Stomach (tissue), 4 donors: ENCODE results near the gene CS.

ENCODE experiments used
- CTCF ChIP-seq, 7 experiments: fragments of 450-650 bp in 4 of 7; fragments of 200-600 bp in 3 of 7; sonication (generic) in 3 of 7; IDR thresholded peaks; one replicate each; pipeline ENCODE4 v1.5.1; 2016 to 2019; ENCODE audit warnings: antibody characterized with exemption in 7 of 7, control low read depth in 2 of 7, mild to moderate bottlenecking in 1 of 7
- POLR2A ChIP-seq, 4 donors: fragments of 450-650 bp; IDR thresholded peaks; one replicate each; pipeline ENCODE4 v1.6.1; 2016; ENCODE audit warnings: antibody characterized with exemption in 4 of 4, control low read depth in 2 of 4, mild to moderate bottlenecking in 1 of 4, moderate library complexity in 1 of 4

GRCh38 chr12:56224954-56225353, 75.2 kb downstream of the CS start:
- TF ChIP-seq POLR2A (IDR thresholded peaks at IDR 0.05) (no peak), CTCF (IDR thresholded peaks at IDR 0.05) (no peak)
